ENCODE results near the gene JAZF1.

JAZF1 gene

GRCh38 chr7:27840313-27840712 is 340.3 kb downstream of the JAZF1 start:
- no peak for DNase-seq (ENCODE audit: low read depth in 1 of 2, low spot score in 1 of 2)
- Histone ChIP-seq H3K27me3 (ENCODE audit: insufficient read depth, poor library complexity, severe bottlenecking) (no peaks in the 10 kb centered on the region), H3K27ac (replicated peaks) (no peak overlapping the region), H3K4me3 (replicated peaks; ENCODE audit: insufficient read depth, low read length) (no peak overlapping the region)
- TF ChIP-seq REST (IDR thresholded peaks at IDR 0.05; ENCODE audit: insufficient replicate concordance, low read depth), result no peak

GRCh38 chr7:27839099-27839498 is 341.5 kb downstream of the JAZF1 start:
- Histone ChIP-seq H3K4me3 (replicated peaks; ENCODE audit: insufficient read depth, low read length) (no peak overlapping the region), H3K27me3 (ENCODE audit: insufficient read depth, poor library complexity, severe bottlenecking) (no peaks in the 10 kb centered on the region), H3K27ac (replicated peaks) (no peak overlapping the region)
- TF ChIP-seq REST (IDR thresholded peaks at IDR 0.05; ENCODE audit: insufficient replicate concordance, low read depth) (no peak), CTCF (IDR thresholded peaks at IDR 0.05; ENCODE audit: insufficient read depth, low read length) (no peak), POLR2AphosphoS5 (IDR thresholded peaks at IDR 0.05; ENCODE audit: low read depth) (no peak), GABPA (IDR thresholded peaks at IDR 0.05; ENCODE audit: low read depth) (no peak), SPI1 (IDR thresholded peaks at IDR 0.05; ENCODE audit: borderline replicate concordance, low read depth) (no peak)
- no peak for DNase-seq (ENCODE audit: low read depth in 1 of 2, low spot score in 1 of 2)

GRCh38 chr7:27836536-27836935 is 344.1 kb downstream of the JAZF1 start:
- no peak for TF ChIP-seq GABPA (IDR thresholded peaks at IDR 0.05; ENCODE audit: low read depth)
- TF ChIP-seq SPI1 (IDR thresholded peaks at IDR 0.05; ENCODE audit: borderline replicate concordance, low read depth), result no peak
- no peak for TF ChIP-seq CTCF (IDR thresholded peaks at IDR 0.05; ENCODE audit: insufficient read depth, low read length)
- no peak for TF ChIP-seq REST (IDR thresholded peaks at IDR 0.05; ENCODE audit: insufficient replicate concordance, low read depth)
- no peaks in the 10 kb centered on the region for H3K27me3 ChIP-seq (ENCODE audit: insufficient read depth, poor library complexity, severe bottlenecking)
- no peak for DNase-seq (ENCODE audit: low read depth in 1 of 2, low spot score in 1 of 2)
- no peak overlapping the region for H3K4me3 ChIP-seq (replicated peaks; ENCODE audit: insufficient read depth, low read length)
- H3K27ac ChIP-seq (replicated peaks), result no peak overlapping the region

- DNase-seq (ENCODE audit: low read depth in 1 of 2, low spot score in 1 of 2), result no peak
- Histone ChIP-seq H3K27me3 (ENCODE audit: insufficient read depth, poor library complexity, severe bottlenecking) (no peaks in the 10 kb centered on the region), H3K27ac (replicated peaks) (no peak overlapping the region), H3K4me3 (replicated peaks; ENCODE audit: insufficient read depth, low read length) (no peak overlapping the region)
- TF ChIP-seq POLR2AphosphoS5 (IDR thresholded peaks at IDR 0.05; ENCODE audit: low read depth) (no peak), REST (IDR thresholded peaks at IDR 0.05; ENCODE audit: insufficient replicate concordance, low read depth) (no peak), GABPA (IDR thresholded peaks at IDR 0.05; ENCODE audit: low read depth) (no peak), SPI1 (IDR thresholded peaks at IDR 0.05; ENCODE audit: borderline replicate concordance, low read depth) (no peak), CTCF (IDR thresholded peaks at IDR 0.05; ENCODE audit: insufficient read depth, low read length) (no peak)
Measured at GRCh38 chr7:27835376-27835775, 345.2 kb downstream of the JAZF1 start.

All from HL-60 (cell line).